HepG2 (cell line): ENCODE results near the gene IGFBP6. TPM values are rescaled to one million over a fixed set of nuclear protein-coding genes. Genes with fewer than 3 reads are reported as not detected.

Source experiments
- ATAC-seq: fragments of 200-7000 bp; cut with Tn5 transposase; 3 replicates; pipeline ENCODE4 v1.9.1; 2020; ENCODE audit warnings: mild to moderate bottlenecking, moderate library complexity
- BruUV-seq: library from RNA; stranded (reverse); fragments of 400-500 nt; replicated peaks from 2 replicates; lab custom pipeline; 2021; lab: Mats Ljungman, UMichigan
- CTCF ChIA-PET: fragments of 300-600 bp; formaldehyde crosslinking; extraction: SDS; loops from one replicate; lab custom pipeline; 2021; ENCODE audit warnings: low total read pairs, inconsistent platforms, low intra/inter-chr PET ratio; lab: Yijun Ruan, JAX
- POLR2A ChIA-PET: fragments of 350-600 bp; sonication (Branson Sonifier 250); formaldehyde crosslinking; loops from one replicate; lab custom pipeline; 2020; ENCODE audit warnings: antibody characterized with exemption, inconsistent platforms; lab: Yijun Ruan, JAX
- DNase-seq: peaks from one replicate; pipeline ENCODE4 v3.0.0-alpha.2; 2015; ENCODE audit warnings: low spot score
- FAIRE-seq: peaks from 3 replicates; lab custom pipeline; 2011; peaks lifted over from hg19 to GRCh38; lab: Jason Lieb, UNC
- H2AFZ ChIP-seq: one replicate; pipeline ENCODE4 v1.6.1; 2011; ENCODE audit warnings: low read length, inconsistent platforms
- H3K27ac ChIP-seq: fragments of 300-600 bp; 3 replicates; pipeline ENCODE4 v1.8.0; 2011; ENCODE audit warnings: mixed run types, mild to moderate bottlenecking, mixed read lengths, low read length, inconsistent platforms; ENCODE audit not compliant: insufficient read depth; ENCODE audit errors: extremely low read length
- H3K27me3 ChIP-seq, 2 experiments: fragments of 200-600 bp in 1 of 2; 2 replicates in 1 of 2; 3 replicates in 1 of 2; pipeline versions ENCODE4 v1.6.0 to v1.8.0; 2011; ENCODE audit warnings: low read length in 2 of 2, mild to moderate bottlenecking in 2 of 2, moderate library complexity in 2 of 2, inconsistent platforms in 1 of 2; ENCODE audit not compliant: insufficient read depth in 2 of 2, control insufficient read depth in 1 of 2
- H3K36me3 ChIP-seq, 2 experiments: fragments of 200-600 bp in 1 of 2; replicated peaks in 1 of 2; 2 replicates in 1 of 2; 3 replicates in 1 of 2; pipeline versions ENCODE4 v1.5.1 to v1.8.0; 2011; ENCODE audit warnings: low read length in 2 of 2, inconsistent platforms in 1 of 2; ENCODE audit not compliant: insufficient read depth in 2 of 2, control insufficient read depth in 1 of 2
- H3K4me1 ChIP-seq: 2 replicates; pipeline ENCODE4 v1.5.1; 2012; ENCODE audit warnings: low read length, inconsistent platforms; ENCODE audit not compliant: insufficient read depth
- H3K4me2 ChIP-seq: 2 replicates; pipeline ENCODE4 v1.6.0; 2011; ENCODE audit warnings: low read depth, low read length, inconsistent platforms
- H3K4me3 ChIP-seq, 3 experiments: fragments of 200-600 bp in 1 of 3; sonication (generic), shearing (Covaris generic) in 1 of 3; replicated peaks in 1 of 3; 2 replicates each; pipeline ENCODE4 v1.5.1; 2011 to 2016; ENCODE audit warnings: low read length in 3 of 3, inconsistent platforms in 2 of 3, low read depth in 2 of 3, mild to moderate bottlenecking in 2 of 3, control low read depth in 1 of 3, mixed read lengths in 1 of 3; ENCODE audit not compliant: insufficient read depth in 1 of 3
- H3K79me2 ChIP-seq: one replicate; pipeline ENCODE4 v1.6.1; 2011; ENCODE audit warnings: low read length, inconsistent platforms; ENCODE audit not compliant: insufficient read depth
- H3K9ac ChIP-seq: 2 replicates; pipeline ENCODE4 v1.6.0; 2011; ENCODE audit warnings: mild to moderate bottlenecking, low read depth, low read length, inconsistent platforms; ENCODE audit not compliant: insufficient read depth
- H3K9me3 ChIP-seq: 2 replicates; pipeline ENCODE4 v1.5.1; 2012; ENCODE audit warnings: mild to moderate bottlenecking, low read length
- H4K20me1 ChIP-seq: 2 replicates; pipeline ENCODE4 v1.6.0; 2011; ENCODE audit warnings: inconsistent platforms, mild to moderate bottlenecking, low read length, moderate library complexity; ENCODE audit not compliant: insufficient read depth
- CREM ChIP-seq, 2 experiments: sonication (generic) in 1 of 2; formaldehyde crosslinking in 1 of 2; IDR thresholded peaks; 2 replicates each; pipeline versions ENCODE4 v1.4.0 to v1.6.1; 2016 to 2020; ENCODE audit warnings: antibody characterized with exemption in 1 of 2, mild to moderate bottlenecking in 1 of 2, missing genetic modification reagents in 1 of 2
- FOSL2 ChIP-seq: sonication (generic); formaldehyde crosslinking; IDR thresholded peaks from 2 replicates; pipeline ENCODE4 v1.4.0; 2020; ENCODE audit warnings: missing genetic modification reagents
- HDAC1 ChIP-seq: sonication (generic); formaldehyde crosslinking; IDR thresholded peaks from 2 replicates; pipeline ENCODE4 v1.5.1; 2020; ENCODE audit warnings: mild to moderate bottlenecking, missing genetic modification reagents
- HOXA9 ChIP-seq: sonication (generic); formaldehyde crosslinking; IDR thresholded peaks from 2 replicates; pipeline ENCODE4 v1.8.1; 2022; ENCODE audit warnings: missing genetic modification reagents, mild to moderate bottlenecking, moderate library complexity, borderline replicate concordance
- MATR3 ChIP-seq: sonication (generic); formaldehyde crosslinking; IDR thresholded peaks from 2 replicates; pipeline ENCODE4 v1.4.0; 2020; ENCODE audit warnings: missing genetic modification reagents
- PHF8 ChIP-seq: sonication (generic); formaldehyde crosslinking; IDR thresholded peaks from 2 replicates; pipeline ENCODE4 v1.5.0; 2020; ENCODE audit warnings: missing genetic modification reagents
- SOX13 ChIP-seq, 3 experiments: fragments of 450-650 bp in 1 of 3; sonication (generic) in 1 of 3; formaldehyde crosslinking in 1 of 3; IDR thresholded peaks in 2 of 3; conservative IDR thresholded peaks in 1 of 3; 2 replicates each; pipeline versions ENCODE4 v1.5.0 to v1.6.1; 2016 to 2020; ENCODE audit warnings: antibody characterized with exemption in 1 of 3, mild to moderate bottlenecking in 1 of 3, missing compliant biosample characterization in 1 of 3, missing genetic modification reagents in 1 of 3, moderate library complexity in 1 of 3
- ZNF282 ChIP-seq: fragments of 450-650 bp; IDR thresholded peaks from 2 replicates; pipeline ENCODE4 v1.6.1; 2018; ENCODE audit not compliant: partially characterized antibody
- ZSCAN29 ChIP-seq: sonication (generic); formaldehyde crosslinking; conservative IDR thresholded peaks from 2 replicates; pipeline ENCODE4 v1.4.0; 2020; ENCODE audit warnings: mild to moderate bottlenecking, missing genetic modification reagents
- WGBS: methylation state at CpG from one replicate; pipeline ENCODE4 v1.1.6; 2017; ENCODE audit warnings: low lambda C conversion rate; 5-methylcytosine and 5-hydroxymethylcytosine counted together
- in situ Hi-C: cut with HindIII; loops from 2 replicates; pipeline ENCODE4 v1.10.0; 2017; ENCODE audit warnings: low pct_unique_long_range_greater_than_20kb; ENCODE audit not compliant: extremely low pct_ligation_motif_present
- intact Hi-C: fragments of 100-400 bp; cut with micrococcal nuclease; formaldehyde crosslinking; loops from one replicate; pipeline ENCODE4 v1.10.0; 2022; ENCODE audit not compliant: unreplicated experiment
- polyA plus RNA-seq, 8 experiments: library from polyadenylated mRNA; depleted of rRNA in 3 of 8; stranded (reverse) in 7 of 8; unstranded in 1 of 8; fragments of >200 nt; fragmentation: Illumina TruSeq in 4 of 8; extraction: Trizol in 4 of 8; gene quantifications; 2 replicates each; pipeline versions ENCODE4 v1.2.1 to v1.2.3, GENCODE V29; 2011 to 2016; ENCODE audit warnings: low read depth in 4 of 8, missing spikeins in 1 of 8, mixed read lengths in 1 of 8; ENCODE audit not compliant: insufficient read depth in 1 of 8
- total RNA-seq, 5 experiments: library from RNA; depleted of rRNA; stranded (reverse); fragments of >200 nt; fragmentation: Illumina TruSeq; extraction: Trizol; gene quantifications; 2 replicates each; pipeline ENCODE4 v1.2.3, GENCODE V29; 2016; ENCODE audit warnings: low read depth in 1 of 5
- TF ChIP-seq, protein P1 (sequence below): sonication (generic); formaldehyde crosslinking; IDR thresholded peaks from 2 replicates; pipeline ENCODE4 v1.4.0; 2020; ENCODE audit warnings: mild to moderate bottlenecking, missing genetic modification reagents
- TF ChIP-seq, protein P2 (sequence below): sonication (generic); formaldehyde crosslinking; conservative IDR thresholded peaks from 2 replicates; pipeline ENCODE4 v1.4.0; 2020; ENCODE audit warnings: missing genetic modification reagents
- TF ChIP-seq, protein P3 (sequence below): sonication (generic); formaldehyde crosslinking; IDR thresholded peaks from 2 replicates; pipeline ENCODE4 v1.4.0; 2020; ENCODE audit warnings: missing genetic modification reagents

IGFBP6 gene
- total and polyA plus RNA-seq, 2 of the 13 experiments (the other 11 are each of a cell fraction or from before 2014, with no cell fraction given): 3.9 to 25.2 TPM

DNA sequence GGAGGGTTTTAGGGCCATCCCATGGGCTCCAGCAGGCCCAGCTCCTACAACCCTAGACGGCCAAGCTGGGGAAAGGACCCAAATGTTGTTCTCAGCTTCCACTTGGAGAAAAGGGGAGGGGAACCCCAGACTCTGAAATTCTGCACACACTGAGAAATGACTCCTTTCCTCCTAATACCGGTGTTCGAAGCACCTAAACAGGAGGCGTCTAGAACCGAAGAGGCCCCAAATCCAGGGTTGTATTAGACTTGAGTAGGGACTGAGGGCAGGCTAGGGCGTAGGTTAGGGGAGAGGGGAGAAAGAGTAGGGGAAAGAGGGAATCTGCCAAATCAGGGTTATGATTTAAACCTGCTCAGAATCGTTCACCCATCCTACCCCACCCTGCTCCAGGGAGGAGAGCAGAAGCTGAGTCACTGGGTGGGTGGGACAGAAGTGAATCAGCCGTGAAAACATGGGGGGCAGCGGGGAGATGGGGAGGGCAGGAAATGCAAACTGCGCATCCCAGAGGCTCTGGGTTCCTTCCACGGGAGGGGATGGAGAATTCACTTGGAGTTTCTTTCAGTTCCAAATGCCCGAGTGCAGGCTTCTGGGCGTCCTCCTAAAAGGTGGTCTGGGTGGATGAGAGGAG, 1.0 kb downstream of the IGFBP6 start:
- intact Hi-C loops: loop anchor here (2.0 kb wide), 1 partner anchor 20 kb away; the partner anchor contains the start of gene SPRYD3

More for the DNA sequence above, 1.0 kb downstream of the IGFBP6 start:
- DNase-seq (no peak), FAIRE-seq (no peak), ATAC-seq (no peak; the same call in 2 of the 3 replicates)
- H3K4me1 ChIP-seq: peaks cover 91% of the 10 kb centered on the region
- ChIA-PET POLR2A (interaction anchor here (1.1 to 5.4 kb wide), 5 partner anchors 19 to 47 kb away, joined by 4 to 47 read pairs (median 8); partner anchors contain the start of gene SPRYD3), CTCF (interaction anchor here (2.3 kb wide), 1 partner anchor 33 kb away, joined by 36 read pairs; no protein-coding TSS in a partner anchor)
- H3K4me2 ChIP-seq: peak overlapping the region; percentile 94
- no peaks in the 10 kb centered on the region for H3K79me2 ChIP-seq
- BruUV-seq: no TSS peak
- TF ChIP-seq ZSCAN29 (CRISPR knock-in tag): 0 out of 2 replicates have a peak, but pooled peaks have one; percentile 20
- no peak for TF ChIP-seq HOXA9 (CRISPR knock-in tag)
- TF ChIP-seq, protein P1, sequence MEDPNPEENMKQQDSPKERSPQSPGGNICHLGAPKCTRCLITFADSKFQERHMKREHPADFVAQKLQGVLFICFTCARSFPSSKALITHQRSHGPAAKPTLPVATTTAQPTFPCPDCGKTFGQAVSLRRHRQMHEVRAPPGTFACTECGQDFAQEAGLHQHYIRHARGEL (CRISPR knock-in tag): no peak
- peak; percentile 84 for TF ChIP-seq FOSL2 (CRISPR knock-in tag)
- TF ChIP-seq, protein P2, sequence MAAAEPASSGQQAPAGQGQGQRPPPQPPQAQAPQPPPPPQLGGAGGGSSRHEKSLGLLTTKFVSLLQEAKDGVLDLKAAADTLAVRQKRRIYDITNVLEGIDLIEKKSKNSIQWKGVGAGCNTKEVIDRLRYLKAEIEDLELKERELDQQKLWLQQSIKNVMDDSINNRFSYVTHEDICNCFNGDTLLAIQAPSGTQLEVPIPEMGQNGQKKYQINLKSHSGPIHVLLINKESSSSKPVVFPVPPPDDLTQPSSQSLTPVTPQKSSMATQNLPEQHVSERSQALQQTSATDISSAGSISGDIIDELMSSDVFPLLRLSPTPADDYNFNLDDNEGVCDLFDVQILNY (CRISPR knock-in tag): no peak
- TF ChIP-seq MATR3 (CRISPR knock-in tag): no peak
- TF ChIP-seq ZNF282: no peak
- TF ChIP-seq, protein P3, sequence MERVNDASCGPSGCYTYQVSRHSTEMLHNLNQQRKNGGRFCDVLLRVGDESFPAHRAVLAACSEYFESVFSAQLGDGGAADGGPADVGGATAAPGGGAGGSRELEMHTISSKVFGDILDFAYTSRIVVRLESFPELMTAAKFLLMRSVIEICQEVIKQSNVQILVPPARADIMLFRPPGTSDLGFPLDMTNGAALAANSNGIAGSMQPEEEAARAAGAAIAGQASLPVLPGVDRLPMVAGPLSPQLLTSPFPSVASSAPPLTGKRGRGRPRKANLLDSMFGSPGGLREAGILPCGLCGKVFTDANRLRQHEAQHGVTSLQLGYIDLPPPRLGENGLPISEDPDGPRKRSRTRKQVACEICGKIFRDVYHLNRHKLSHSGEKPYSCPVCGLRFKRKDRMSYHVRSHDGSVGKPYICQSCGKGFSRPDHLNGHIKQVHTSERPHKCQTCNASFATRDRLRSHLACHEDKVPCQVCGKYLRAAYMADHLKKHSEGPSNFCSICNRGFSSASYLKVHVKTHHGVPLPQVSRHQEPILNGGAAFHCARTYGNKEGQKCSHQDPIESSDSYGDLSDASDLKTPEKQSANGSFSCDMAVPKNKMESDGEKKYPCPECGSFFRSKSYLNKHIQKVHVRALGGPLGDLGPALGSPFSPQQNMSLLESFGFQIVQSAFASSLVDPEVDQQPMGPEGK: peak; percentile 70
- peak; percentile 4; the same call in 1 of the 2 replicates for TF ChIP-seq CREM (IDR thresholded peaks at IDR 0.05)
- no peak for TF ChIP-seq CREM (CRISPR knock-in tag; IDR thresholded peaks at IDR 0.05)
- no peak for TF ChIP-seq SOX13 (IDR thresholded peaks at IDR 0.05)
- no peak for TF ChIP-seq SOX13 (CRISPR knock-in tag; conservative IDR thresholded peaks at IDR 0.05 in 1 of 2, IDR thresholded peaks at IDR 0.05 in 1 of 2)
- TF ChIP-seq HDAC1 (CRISPR knock-in tag): no peak
- TF ChIP-seq PHF8 (CRISPR knock-in tag): no peak
- no peak overlapping the region for H3K27ac ChIP-seq
- H3K9ac ChIP-seq: peak overlapping the region; percentile 40
- peak overlapping the region; percentile 56 to 90 (median 78) for H3K4me3 ChIP-seq
- no peak overlapping the region for H2AFZ ChIP-seq
- 21% methylated on average over 13 of the region's 13 CpGs for WGBS
- no peaks in the 10 kb centered on the region for H3K36me3 ChIP-seq
- in situ Hi-C loops: no loop called here
- peaks cover 0 to 10% of the 10 kb centered on the region in 2 experiments; a peak in 3 of 5 replicates for H3K27me3 ChIP-seq
- no peaks in the 10 kb centered on the region for H3K9me3 ChIP-seq
- H4K20me1 ChIP-seq: no peaks in the 10 kb centered on the region
